ENCODE results near the gene MITF. TPM values are rescaled to one million over a fixed set of nuclear protein-coding genes. Genes with fewer than 3 reads are reported as not detected.

The MITF gene
- total and polyA plus RNA-seq, 4 donors = 0.91 to 2.9 (median 2.3) TPM

DNA sequence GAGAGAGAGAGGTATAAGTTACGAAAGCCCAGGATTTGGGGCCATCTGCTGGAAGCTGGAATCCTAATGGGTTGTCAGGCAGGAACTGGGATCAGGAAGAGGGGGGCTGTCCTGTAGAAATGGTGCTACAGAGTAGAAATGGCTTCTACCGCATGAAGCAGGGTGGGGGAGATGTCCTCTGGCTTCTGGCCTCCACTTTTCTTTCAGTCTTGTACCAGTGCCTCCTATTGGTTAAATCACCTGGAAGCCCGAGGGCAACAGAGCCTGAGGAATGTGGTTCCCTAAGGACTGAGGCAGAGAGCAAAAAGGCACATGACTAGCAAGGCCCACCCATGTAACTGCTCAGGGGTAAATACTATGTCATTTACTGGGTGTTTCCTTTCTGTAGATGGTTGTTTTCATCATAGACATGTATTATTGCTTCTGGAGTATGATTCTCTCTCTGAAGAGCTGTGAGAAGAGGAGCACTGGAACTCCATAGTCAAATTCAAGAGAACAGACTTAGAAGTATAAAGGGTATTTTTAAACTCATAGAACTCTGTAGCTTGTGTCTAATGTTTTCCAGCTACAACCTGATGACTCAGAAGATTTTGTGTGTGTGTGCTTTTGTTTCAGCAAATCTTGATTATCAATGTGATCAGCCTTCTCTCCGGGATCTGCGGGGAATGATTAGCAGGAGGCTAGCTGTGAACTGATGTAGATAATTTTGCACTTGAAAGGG lies 20.2 kb upstream of the MITF start:
- Histone ChIP-seq H3K27ac (ENCODE audit: low read depth in 1 of 2, low read length in 2 of 2) (no peak overlapping the region), H3K9ac (ENCODE audit: low read depth in 1 of 2, low read length in 2 of 2) (no peak overlapping the region), H3K36me3 (ENCODE audit: control insufficient read depth in 4 of 4, insufficient read depth in 3 of 4, low read depth in 1 of 4, low read length in 3 of 4) (no peaks in the 10 kb centered on the region), H3K4me1 (ENCODE audit: control insufficient read depth in 4 of 4, insufficient read depth in 4 of 4, low read length in 3 of 4) (no peaks in the 10 kb centered on the region), H3K9me3 (ENCODE audit: control insufficient read depth in 4 of 4, low read length in 3 of 4) (no peaks in the 10 kb centered on the region), H3K27me3 (ENCODE audit: control insufficient read depth in 4 of 4, insufficient read depth in 4 of 4, low read length in 3 of 4) (peaks cover 0 to 4% (median 0%) of the 10 kb centered on the region in 4 donors), H3K4me3 (ENCODE audit: low read depth in 1 of 3, low read length in 3 of 3) (no peak overlapping the region)
- 65% methylated on average over 5 of the region's 5 CpGs for WGBS
- TF ChIP-seq MAX (IDR thresholded peaks at IDR 0.05) (no peak), RXRA (IDR thresholded peaks at IDR 0.05) (no peak), EGR1 (IDR thresholded peaks at IDR 0.05; ENCODE audit: low read depth in 2 of 2) (no peak), REST (IDR thresholded peaks at IDR 0.05) (no peak), SP1 (IDR thresholded peaks at IDR 0.05) (no peak), YY1 (IDR thresholded peaks at IDR 0.05) (no peak), FOXA1 (IDR thresholded peaks at IDR 0.05) (no peak), GABPA (IDR thresholded peaks at IDR 0.05 in 1 of 2, conservative IDR thresholded peaks at IDR 0.05 in 1 of 2) (no peak), HNF4A (conservative IDR thresholded peaks at IDR 0.05) (no peak)
- TF ChIP-seq, protein P1, sequence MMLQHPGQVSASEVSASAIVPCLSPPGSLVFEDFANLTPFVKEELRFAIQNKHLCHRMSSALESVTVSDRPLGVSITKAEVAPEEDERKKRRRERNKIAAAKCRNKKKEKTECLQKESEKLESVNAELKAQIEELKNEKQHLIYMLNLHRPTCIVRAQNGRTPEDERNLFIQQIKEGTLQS (IDR thresholded peaks at IDR 0.05) = no peak
- TF ChIP-seq, protein P2, sequence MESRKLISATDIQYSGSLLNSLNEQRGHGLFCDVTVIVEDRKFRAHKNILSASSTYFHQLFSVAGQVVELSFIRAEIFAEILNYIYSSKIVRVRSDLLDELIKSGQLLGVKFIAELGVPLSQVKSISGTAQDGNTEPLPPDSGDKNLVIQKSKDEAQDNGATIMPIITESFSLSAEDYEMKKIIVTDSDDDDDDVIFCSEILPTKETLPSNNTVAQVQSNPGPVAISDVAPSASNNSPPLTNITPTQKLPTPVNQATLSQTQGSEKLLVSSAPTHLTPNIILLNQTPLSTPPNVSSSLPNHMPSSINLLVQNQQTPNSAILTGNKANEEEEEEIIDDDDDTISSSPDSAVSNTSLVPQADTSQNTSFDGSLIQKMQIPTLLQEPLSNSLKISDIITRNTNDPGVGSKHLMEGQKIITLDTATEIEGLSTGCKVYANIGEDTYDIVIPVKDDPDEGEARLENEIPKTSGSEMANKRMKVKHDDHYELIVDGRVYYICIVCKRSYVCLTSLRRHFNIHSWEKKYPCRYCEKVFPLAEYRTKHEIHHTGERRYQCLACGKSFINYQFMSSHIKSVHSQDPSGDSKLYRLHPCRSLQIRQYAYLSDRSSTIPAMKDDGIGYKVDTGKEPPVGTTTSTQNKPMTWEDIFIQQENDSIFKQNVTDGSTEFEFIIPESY (IDR thresholded peaks at IDR 0.05) = no peak
- DNase-seq (ENCODE audit: low spot score) = no peak

- Histone ChIP-seq H3K9me3 (ENCODE audit: control insufficient read depth in 4 of 4, low read length in 3 of 4) (no peaks in the 10 kb centered on the region), H3K36me3 (ENCODE audit: control insufficient read depth in 4 of 4, insufficient read depth in 3 of 4, low read depth in 1 of 4, low read length in 3 of 4) (no peaks in the 10 kb centered on the region), H3K9ac (ENCODE audit: low read depth in 1 of 2, low read length in 2 of 2) (no peak overlapping the region), H3K4me1 (ENCODE audit: control insufficient read depth in 4 of 4, insufficient read depth in 4 of 4, low read length in 3 of 4) (no peaks in the 10 kb centered on the region), H3K27me3 (ENCODE audit: control insufficient read depth in 4 of 4, insufficient read depth in 4 of 4, low read length in 3 of 4) (peaks cover 0 to 4% (median 0%) of the 10 kb centered on the region in 4 donors), H3K27ac (ENCODE audit: low read depth in 1 of 2, low read length in 2 of 2) (no peak overlapping the region), H3K4me3 (ENCODE audit: low read depth in 1 of 3, low read length in 3 of 3) (no peak overlapping the region)
- TF ChIP-seq EGR1 (IDR thresholded peaks at IDR 0.05; ENCODE audit: low read depth in 2 of 2) (no peak), MAX (IDR thresholded peaks at IDR 0.05) (no peak), RAD21 (IDR thresholded peaks at IDR 0.05) (no peak), NR2F2 (IDR thresholded peaks at IDR 0.05) (no peak), HNF4G (IDR thresholded peaks at IDR 0.05) (no peak), SP1 (IDR thresholded peaks at IDR 0.05) (no peak), FOXA1 (IDR thresholded peaks at IDR 0.05) (no peak), HNF4A (conservative IDR thresholded peaks at IDR 0.05) (no peak), GABPA (IDR thresholded peaks at IDR 0.05 in 1 of 2, conservative IDR thresholded peaks at IDR 0.05 in 1 of 2) (no peak), JUND (IDR thresholded peaks at IDR 0.05) (no peak), FOXA2 (IDR thresholded peaks at IDR 0.05) (no peak), YY1 (IDR thresholded peaks at IDR 0.05) (no peak)
- TF ChIP-seq, protein P2 (IDR thresholded peaks at IDR 0.05) = no peak
- TF ChIP-seq, protein P3, sequence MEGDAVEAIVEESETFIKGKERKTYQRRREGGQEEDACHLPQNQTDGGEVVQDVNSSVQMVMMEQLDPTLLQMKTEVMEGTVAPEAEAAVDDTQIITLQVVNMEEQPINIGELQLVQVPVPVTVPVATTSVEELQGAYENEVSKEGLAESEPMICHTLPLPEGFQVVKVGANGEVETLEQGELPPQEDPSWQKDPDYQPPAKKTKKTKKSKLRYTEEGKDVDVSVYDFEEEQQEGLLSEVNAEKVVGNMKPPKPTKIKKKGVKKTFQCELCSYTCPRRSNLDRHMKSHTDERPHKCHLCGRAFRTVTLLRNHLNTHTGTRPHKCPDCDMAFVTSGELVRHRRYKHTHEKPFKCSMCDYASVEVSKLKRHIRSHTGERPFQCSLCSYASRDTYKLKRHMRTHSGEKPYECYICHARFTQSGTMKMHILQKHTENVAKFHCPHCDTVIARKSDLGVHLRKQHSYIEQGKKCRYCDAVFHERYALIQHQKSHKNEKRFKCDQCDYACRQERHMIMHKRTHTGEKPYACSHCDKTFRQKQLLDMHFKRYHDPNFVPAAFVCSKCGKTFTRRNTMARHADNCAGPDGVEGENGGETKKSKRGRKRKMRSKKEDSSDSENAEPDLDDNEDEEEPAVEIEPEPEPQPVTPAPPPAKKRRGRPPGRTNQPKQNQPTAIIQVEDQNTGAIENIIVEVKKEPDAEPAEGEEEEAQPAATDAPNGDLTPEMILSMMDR (IDR thresholded peaks at IDR 0.05; ENCODE audit: low read depth, low read length, missing input control) = no peak
- TF ChIP-seq, protein P1 (IDR thresholded peaks at IDR 0.05) = no peak
- 46% methylated on average over 3 of the region's 3 CpGs for WGBS
- DNase-seq (ENCODE audit: low spot score) = no peak
Observed at GRCh38 chr3:69719587-69720122, 19.6 kb upstream of the MITF start.
